ENCODE measurements around the gene DCLK1.
A peak's percentile ranks its signal among the peaks of the same experiment; 100 is the strongest.
"Not testable (repeated sequence)": the region's sequence is repeated elsewhere in the genome, so short reads cannot be mapped to it uniquely, and the experiment has no call there.

DCLK1 gene

GRCh38 chr13:35979361-35979951, 151.7 kb downstream of the DCLK1 start:
- DNase-seq = no peak

- DNase-seq = peak; percentile 5
Observed at GRCh38 chr13:35978607-35979316, 152.4 kb downstream of the DCLK1 start.

GRCh38 chr13:35977060-35977459, 154.1 kb downstream of the DCLK1 start:
- no peak for DNase-seq

GRCh38 chr13:35976126-35976525, 155.1 kb downstream of the DCLK1 start:
- no peak for DNase-seq

GRCh38 chr13:35966951-35967350, 164.2 kb downstream of the DCLK1 start:
- DNase-seq = not testable (repeated sequence)

- no peak for DNase-seq
Observed at GRCh38 chr13:35966024-35966423, 165.2 kb downstream of the DCLK1 start.

- no peak for DNase-seq
Observed at GRCh38 chr13:35965226-35965927, 165.8 kb downstream of the DCLK1 start.

GRCh38 chr13:35964863-35965180, 166.4 kb downstream of the DCLK1 start:
- no peak for DNase-seq

GRCh38 chr13:35964011-35964862, 166.9 kb downstream of the DCLK1 start:
- DNase-seq = no peak

GRCh38 chr13:35961461-35962220, 169.5 kb downstream of the DCLK1 start:
- DNase-seq = no peak

- DNase-seq = no peak
Observed at GRCh38 chr13:35961002-35961401, 170.2 kb downstream of the DCLK1 start.

GRCh38 chr13:35957996-35958395, 173.2 kb downstream of the DCLK1 start:
- no peak for DNase-seq

GRCh38 chr13:35957241-35957731, 173.9 kb downstream of the DCLK1 start:
- DNase-seq = no peak

- no peak for DNase-seq
Observed at GRCh38 chr13:35956074-35956473, 175.1 kb downstream of the DCLK1 start.

GRCh38 chr13:35954207-35954560, 177.0 kb downstream of the DCLK1 start:
- DNase-seq = no peak

- DNase-seq = peak; percentile 88
Observed at GRCh38 chr13:35953537-35954206, 177.5 kb downstream of the DCLK1 start.

- no peak for DNase-seq
Observed at GRCh38 chr13:35947315-35947714, 183.9 kb downstream of the DCLK1 start.

GRCh38 chr13:35945368-35945767, 185.8 kb downstream of the DCLK1 start:
- DNase-seq = no peak

- DNase-seq = no peak
Observed at GRCh38 chr13:35941374-35941773, 189.8 kb downstream of the DCLK1 start.

- DNase-seq = no peak
Observed at GRCh38 chr13:35940734-35941133, 190.4 kb downstream of the DCLK1 start.

GRCh38 chr13:35936246-35936978, 194.8 kb downstream of the DCLK1 start:
- DNase-seq = no peak
